ENCODE data around the gene DLGAP1.

The DLGAP1 gene

DNA sequence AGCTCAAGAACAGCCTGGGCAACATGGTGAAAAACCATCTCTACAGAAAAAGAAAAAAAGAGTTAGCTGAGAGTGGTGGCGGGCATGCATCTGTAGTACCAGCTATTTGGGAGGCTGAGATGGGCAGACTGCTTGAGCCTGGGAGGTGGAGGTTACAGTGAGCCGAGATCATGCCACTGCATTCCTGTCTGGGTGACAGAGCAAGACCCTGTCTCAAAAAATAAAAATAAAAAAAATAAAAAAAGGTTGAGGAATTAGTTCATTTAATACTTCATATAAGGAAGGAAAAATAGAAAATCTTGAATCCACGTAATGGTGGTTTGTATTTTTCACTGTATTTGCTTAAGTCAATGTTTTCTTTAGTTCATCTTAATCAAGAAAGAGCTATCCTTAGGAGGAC, 763.4 kb downstream of the DLGAP1 start:
- POLR2A ChIA-PET, result interaction anchor here (0.6 kb wide), 1 partner anchor 33 kb away, joined by 3 read pairs; no protein-coding TSS in a partner anchor

DNA sequence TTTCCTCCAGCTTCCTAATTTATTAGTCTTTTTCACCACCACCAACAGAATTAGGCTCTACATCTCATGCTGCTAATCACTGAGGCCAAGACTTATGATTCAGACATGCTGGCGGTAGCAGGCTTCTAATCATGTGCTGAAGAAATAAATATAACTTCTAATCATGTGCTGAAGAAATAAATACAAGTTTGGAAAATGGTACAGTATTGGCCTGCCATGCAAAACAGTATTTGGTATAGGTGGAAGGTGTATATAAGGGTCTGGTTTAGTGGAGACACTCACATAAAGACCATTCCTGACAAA, 764.4 kb downstream of the DLGAP1 start:
- H3K36me3 ChIP-seq (ENCODE audit: control insufficient read depth in 4 of 4, insufficient read depth in 4 of 4, low read length in 3 of 4), result no peaks in the 10 kb centered on the region

More for the DNA sequence above, 763.4 kb downstream of the DLGAP1 start:
- H3K4me3 ChIP-seq (ENCODE audit: control insufficient read depth in 1 of 7, extremely low read depth in 1 of 7, insufficient read depth in 4 of 7, low read depth in 2 of 7, low read length in 6 of 7), result no peak overlapping the region
- no peak overlapping the region for H3K27ac ChIP-seq (ENCODE audit: insufficient read depth in 1 of 2, low read depth in 1 of 2, low read length in 2 of 2, poor library complexity in 1 of 2, severe bottlenecking in 2 of 2)
- WGBS (ENCODE audit: insufficient coverage), result 80% methylated on average over 1 of the region's 3 CpGs
- no peaks in the 10 kb centered on the region for H3K27me3 ChIP-seq (replicated peaks in 2 of 5; ENCODE audit: control insufficient read depth in 4 of 5, insufficient read depth in 5 of 5, low read length in 4 of 5)
- H3K9me3 ChIP-seq (ENCODE audit: control extremely low read depth in 1 of 5, control insufficient read depth in 4 of 5, insufficient read depth in 2 of 5, low read depth in 1 of 5, low read length in 4 of 5), result peaks cover 0 to 2% (median 0%) of the 10 kb centered on the region in 5 experiments
- no peak for DNase-seq
- peaks cover 0 to 5% (median 1%) of the 10 kb centered on the region in 4 experiments for H3K4me1 ChIP-seq (ENCODE audit: control extremely low read depth in 1 of 4, control insufficient read depth in 4 of 4, insufficient read depth in 4 of 4, low read length in 3 of 4)
- CTCF ChIA-PET, result interaction anchor here (0.6 to 5.4 kb wide), 9 partner anchors 9 to 307 kb away, joined by 3 to 25 read pairs (median 5); no protein-coding TSS in a partner anchor
- H3K36me3 ChIP-seq (ENCODE audit: control insufficient read depth in 4 of 4, insufficient read depth in 4 of 4, low read length in 3 of 4), result no peaks in the 10 kb centered on the region

DNA sequence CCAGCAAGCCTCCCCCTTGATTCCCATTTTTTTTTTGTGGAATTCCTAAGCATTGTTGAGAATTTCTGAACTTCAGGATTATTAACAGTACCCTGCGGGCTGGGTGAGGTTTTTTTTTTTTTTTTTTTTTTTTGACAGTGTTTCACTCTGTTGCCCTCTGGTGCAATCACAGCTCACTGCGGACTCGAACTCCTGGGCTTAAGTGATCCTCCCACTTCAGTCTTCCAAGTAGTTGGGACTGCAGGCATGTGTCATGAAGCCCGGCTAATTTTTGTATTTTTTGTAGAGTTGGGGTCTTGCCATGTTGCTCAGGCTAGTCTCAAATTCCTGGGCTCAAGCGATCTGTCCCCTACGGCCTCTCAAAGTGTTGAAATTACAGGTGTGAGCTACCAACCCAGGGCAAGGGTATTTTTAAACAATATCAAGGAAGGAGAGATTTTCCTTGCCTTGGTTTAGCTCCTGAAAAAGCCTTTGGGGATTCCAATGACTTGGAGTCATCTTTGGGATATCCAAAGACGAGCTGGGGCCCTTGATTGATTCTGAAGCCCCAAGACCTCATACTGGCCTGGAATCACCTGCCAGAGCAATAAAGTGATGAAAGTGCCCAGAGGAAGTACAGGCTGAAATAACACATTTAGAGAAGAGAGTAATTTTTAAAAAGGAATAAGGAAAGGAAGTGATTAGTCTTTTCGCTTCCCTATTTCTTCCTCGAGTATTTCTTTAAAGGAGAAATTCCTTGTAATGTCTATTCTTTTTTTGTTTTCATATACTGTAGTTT, 764.9 kb downstream of the DLGAP1 start:
- no peaks in the 10 kb centered on the region for H3K36me3 ChIP-seq (ENCODE audit: control insufficient read depth in 4 of 4, insufficient read depth in 4 of 4, low read length in 3 of 4)
- WGBS (ENCODE audit: insufficient coverage), result 100% methylated on average over 3 of the region's 9 CpGs
- H3K4me1 ChIP-seq (ENCODE audit: control extremely low read depth in 1 of 4, control insufficient read depth in 4 of 4, insufficient read depth in 4 of 4, low read length in 3 of 4), result peaks cover 0 to 5% (median 1%) of the 10 kb centered on the region in 4 experiments
- H3K4me3 ChIP-seq (ENCODE audit: control insufficient read depth in 1 of 7, extremely low read depth in 1 of 7, insufficient read depth in 4 of 7, low read depth in 2 of 7, low read length in 6 of 7), result no peak overlapping the region
- H3K27me3 ChIP-seq (replicated peaks in 2 of 5; ENCODE audit: control insufficient read depth in 4 of 5, insufficient read depth in 5 of 5, low read length in 4 of 5), result no peaks in the 10 kb centered on the region
- DNase-seq, result no peak
- peaks cover 0 to 3% (median 0%) of the 10 kb centered on the region in 5 experiments for H3K9me3 ChIP-seq (ENCODE audit: control extremely low read depth in 1 of 5, control insufficient read depth in 4 of 5, insufficient read depth in 2 of 5, low read depth in 1 of 5, low read length in 4 of 5)
- ChIA-PET POLR2A (no interaction called here), CTCF (interaction anchor here (1.0 to 5.4 kb wide), 5 partner anchors 8 to 25 kb away, joined by 3 to 25 read pairs (median 5); no protein-coding TSS in a partner anchor)
- H3K27ac ChIP-seq (ENCODE audit: insufficient read depth in 1 of 2, low read depth in 1 of 2, low read length in 2 of 2, poor library complexity in 1 of 2, severe bottlenecking in 2 of 2), result no peak overlapping the region

More for the DNA sequence above, 764.4 kb downstream of the DLGAP1 start:
- H3K4me1 ChIP-seq (ENCODE audit: control extremely low read depth in 1 of 4, control insufficient read depth in 4 of 4, insufficient read depth in 4 of 4, low read length in 3 of 4), result peaks cover 0 to 5% (median 1%) of the 10 kb centered on the region in 4 experiments
- peaks cover 0 to 3% (median 0%) of the 10 kb centered on the region in 5 experiments for H3K9me3 ChIP-seq (ENCODE audit: control extremely low read depth in 1 of 5, control insufficient read depth in 4 of 5, insufficient read depth in 2 of 5, low read depth in 1 of 5, low read length in 4 of 5)
- WGBS (ENCODE audit: insufficient coverage), result no CpG with 5 or more reads among the region's 1 CpG
- H3K27me3 ChIP-seq (replicated peaks in 2 of 5; ENCODE audit: control insufficient read depth in 4 of 5, insufficient read depth in 5 of 5, low read length in 4 of 5), result no peaks in the 10 kb centered on the region
- no peak overlapping the region for H3K27ac ChIP-seq (ENCODE audit: insufficient read depth in 1 of 2, low read depth in 1 of 2, low read length in 2 of 2, poor library complexity in 1 of 2, severe bottlenecking in 2 of 2)
- no peak overlapping the region for H3K4me3 ChIP-seq (ENCODE audit: control insufficient read depth in 1 of 7, extremely low read depth in 1 of 7, insufficient read depth in 4 of 7, low read depth in 2 of 7, low read length in 6 of 7)
- CTCF ChIA-PET, result interaction anchor here (1.0 to 5.4 kb wide), 7 partner anchors 9 to 180 kb away, joined by 3 to 25 read pairs (median 5); no protein-coding TSS in a partner anchor
- POLR2A ChIA-PET, result no interaction called here
- DNase-seq, result no peak

DNA sequence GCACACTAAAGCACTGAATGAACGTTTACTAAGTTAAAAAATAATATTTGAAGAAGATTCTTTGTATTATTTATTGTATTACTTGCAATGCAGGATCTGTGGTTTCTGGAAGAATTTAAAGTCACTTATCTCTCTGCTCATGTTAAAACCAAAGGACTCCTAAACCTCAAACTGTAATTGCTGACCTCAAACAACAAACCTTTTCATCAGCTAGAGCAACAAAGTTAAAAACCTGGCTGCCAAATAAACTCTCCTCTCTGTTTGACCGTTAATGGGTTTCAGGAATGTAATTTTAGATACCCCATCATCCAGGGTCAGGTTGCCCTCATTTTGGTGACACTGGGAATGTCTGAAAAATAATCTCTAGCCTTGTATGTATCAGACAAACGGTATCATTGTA, 766.0 kb downstream of the DLGAP1 start:
- Histone ChIP-seq H3K36me3 (ENCODE audit: control insufficient read depth in 4 of 4, insufficient read depth in 4 of 4, low read length in 3 of 4) (no peaks in the 10 kb centered on the region), H3K27me3 (replicated peaks in 2 of 5; ENCODE audit: control insufficient read depth in 4 of 5, insufficient read depth in 5 of 5, low read length in 4 of 5) (no peaks in the 10 kb centered on the region), H3K4me3 (ENCODE audit: control insufficient read depth in 1 of 7, extremely low read depth in 1 of 7, insufficient read depth in 4 of 7, low read depth in 2 of 7, low read length in 6 of 7) (no peak overlapping the region), H3K27ac (ENCODE audit: insufficient read depth in 1 of 2, low read depth in 1 of 2, low read length in 2 of 2, poor library complexity in 1 of 2, severe bottlenecking in 2 of 2) (no peak overlapping the region), H3K9me3 (ENCODE audit: control extremely low read depth in 1 of 5, control insufficient read depth in 4 of 5, insufficient read depth in 2 of 5, low read depth in 1 of 5, low read length in 4 of 5) (peaks cover 0 to 3% (median 0%) of the 10 kb centered on the region in 5 experiments), H3K4me1 (ENCODE audit: control extremely low read depth in 1 of 4, control insufficient read depth in 4 of 4, insufficient read depth in 4 of 4, low read length in 3 of 4) (peaks cover 0 to 5% (median 1%) of the 10 kb centered on the region in 4 experiments)
- DNase-seq, result peak in 2 of 3 donors; percentile 41 to 55
- ChIA-PET POLR2A (no interaction called here), CTCF (interaction anchor here (5.4 kb wide), 1 partner anchor 24 kb away, joined by 25 read pairs; no protein-coding TSS in a partner anchor)
- no CpG with 5 or more reads among the region's 3 CpGs for WGBS (ENCODE audit: insufficient coverage)

DNA sequence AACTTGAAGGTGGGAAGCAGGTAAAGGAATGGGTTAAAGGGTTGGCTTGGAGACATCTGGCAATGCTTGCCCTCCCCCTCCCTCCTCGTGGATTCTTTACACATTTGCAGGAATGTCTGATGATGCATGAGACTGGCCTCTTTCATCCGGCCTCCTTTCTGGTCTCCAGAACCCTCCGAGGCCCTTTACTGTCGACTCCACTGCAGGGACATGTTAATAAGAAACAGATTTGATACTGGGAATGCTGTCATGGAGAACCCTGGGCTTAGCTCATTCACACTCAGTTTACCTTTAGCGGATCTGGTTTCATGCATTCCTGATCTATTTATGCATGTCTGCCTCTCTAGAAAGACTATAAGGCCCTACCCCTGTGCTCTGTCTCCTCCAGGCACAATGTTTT, 766.4 kb downstream of the DLGAP1 start:
- no peak for DNase-seq
- Histone ChIP-seq H3K27ac (ENCODE audit: insufficient read depth in 1 of 2, low read depth in 1 of 2, low read length in 2 of 2, poor library complexity in 1 of 2, severe bottlenecking in 2 of 2) (no peak overlapping the region), H3K36me3 (ENCODE audit: control insufficient read depth in 4 of 4, insufficient read depth in 4 of 4, low read length in 3 of 4) (no peaks in the 10 kb centered on the region), H3K4me3 (ENCODE audit: control insufficient read depth in 1 of 7, extremely low read depth in 1 of 7, insufficient read depth in 4 of 7, low read depth in 2 of 7, low read length in 6 of 7) (no peak overlapping the region), H3K27me3 (replicated peaks in 2 of 5; ENCODE audit: control insufficient read depth in 4 of 5, insufficient read depth in 5 of 5, low read length in 4 of 5) (no peaks in the 10 kb centered on the region), H3K4me1 (ENCODE audit: control extremely low read depth in 1 of 4, control insufficient read depth in 4 of 4, insufficient read depth in 4 of 4, low read length in 3 of 4) (peaks cover 0 to 5% (median 1%) of the 10 kb centered on the region in 4 experiments), H3K9me3 (ENCODE audit: control extremely low read depth in 1 of 5, control insufficient read depth in 4 of 5, insufficient read depth in 2 of 5, low read depth in 1 of 5, low read length in 4 of 5) (peaks cover 0 to 3% (median 0%) of the 10 kb centered on the region in 5 experiments)
- WGBS (ENCODE audit: insufficient coverage), result 100% methylated on average over 3 of the region's 5 CpGs
- CTCF ChIA-PET, result interaction anchor here (5.4 kb wide), 1 partner anchor 23 kb away, joined by 25 read pairs; no protein-coding TSS in a partner anchor
- POLR2A ChIA-PET, result no interaction called here

DNA sequence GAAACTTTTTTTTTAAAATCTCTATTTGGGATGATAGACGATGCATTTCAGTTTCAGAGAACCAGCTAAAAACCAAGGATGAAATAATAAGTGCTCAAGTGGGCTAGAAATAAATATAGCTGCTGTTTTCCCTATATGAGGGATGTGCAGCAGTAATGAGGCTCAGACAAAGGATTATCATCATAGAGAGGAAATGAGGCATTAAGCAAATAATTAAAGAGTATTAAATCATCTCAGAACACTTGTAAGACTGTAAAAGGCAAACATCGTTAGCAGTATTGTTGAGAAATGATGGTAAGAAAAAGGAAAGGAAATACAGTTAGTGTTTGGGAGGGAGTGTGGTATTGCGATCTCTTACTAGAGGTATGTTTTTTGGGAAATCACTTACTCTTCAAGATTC, 771.6 kb downstream of the DLGAP1 start:
- Histone ChIP-seq H3K27me3 (replicated peaks in 2 of 5; ENCODE audit: control insufficient read depth in 4 of 5, insufficient read depth in 5 of 5, low read length in 4 of 5) (no peaks in the 10 kb centered on the region), H3K4me3 (ENCODE audit: control insufficient read depth in 1 of 7, extremely low read depth in 1 of 7, insufficient read depth in 4 of 7, low read depth in 2 of 7, low read length in 6 of 7) (no peak overlapping the region), H3K4me1 (ENCODE audit: control extremely low read depth in 1 of 4, control insufficient read depth in 4 of 4, insufficient read depth in 4 of 4, low read length in 3 of 4) (no peaks in the 10 kb centered on the region), H3K9me3 (ENCODE audit: control extremely low read depth in 1 of 5, control insufficient read depth in 4 of 5, insufficient read depth in 2 of 5, low read depth in 1 of 5, low read length in 4 of 5) (peaks cover 0 to 6% (median 3%) of the 10 kb centered on the region in 5 experiments), H3K36me3 (ENCODE audit: control insufficient read depth in 4 of 4, insufficient read depth in 4 of 4, low read length in 3 of 4) (no peaks in the 10 kb centered on the region), H3K27ac (ENCODE audit: insufficient read depth in 1 of 2, low read depth in 1 of 2, low read length in 2 of 2, poor library complexity in 1 of 2, severe bottlenecking in 2 of 2) (no peak overlapping the region)
- WGBS (ENCODE audit: insufficient coverage), result 100% methylated on average over 1 of the region's 3 CpGs
- CTCF ChIA-PET, result interaction anchor here (0.6 to 2.7 kb wide), 7 partner anchors 9 to 427 kb away, joined by 3 to 11 read pairs (median 3); no protein-coding TSS in a partner anchor
- POLR2A ChIA-PET, result no interaction called here
- DNase-seq, result no peak

DNA sequence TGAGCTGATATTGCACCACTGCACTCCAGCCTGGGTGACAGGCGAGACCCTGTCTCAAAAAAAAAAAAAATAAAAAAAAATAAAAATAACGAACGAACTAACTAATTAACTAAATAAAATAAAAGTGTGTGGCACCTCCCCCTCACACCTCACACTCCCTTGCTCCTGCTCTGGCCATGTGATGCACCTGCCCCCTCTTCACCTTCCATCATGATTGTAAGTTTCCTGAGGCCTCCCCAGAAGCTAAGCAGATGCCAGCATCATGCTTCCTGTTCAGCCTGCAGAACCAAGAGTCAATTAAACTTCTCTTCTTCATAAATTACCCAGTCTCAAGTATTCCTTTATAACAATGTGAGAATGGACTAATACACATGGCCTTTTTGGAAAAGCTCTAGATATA, 773.0 kb downstream of the DLGAP1 start:
- Histone ChIP-seq H3K27me3 (replicated peaks in 2 of 5; ENCODE audit: control insufficient read depth in 4 of 5, insufficient read depth in 5 of 5, low read length in 4 of 5) (no peaks in the 10 kb centered on the region), H3K4me3 (ENCODE audit: control insufficient read depth in 1 of 7, extremely low read depth in 1 of 7, insufficient read depth in 4 of 7, low read depth in 2 of 7, low read length in 6 of 7) (no peak overlapping the region), H3K27ac (ENCODE audit: insufficient read depth in 1 of 2, low read depth in 1 of 2, low read length in 2 of 2, poor library complexity in 1 of 2, severe bottlenecking in 2 of 2) (no peak overlapping the region), H3K9me3 (ENCODE audit: control extremely low read depth in 1 of 5, control insufficient read depth in 4 of 5, insufficient read depth in 2 of 5, low read depth in 1 of 5, low read length in 4 of 5) (peaks cover 0 to 6% (median 3%) of the 10 kb centered on the region in 5 experiments), H3K36me3 (ENCODE audit: control insufficient read depth in 4 of 4, insufficient read depth in 4 of 4, low read length in 3 of 4) (no peaks in the 10 kb centered on the region), H3K4me1 (ENCODE audit: control extremely low read depth in 1 of 4, control insufficient read depth in 4 of 4, insufficient read depth in 4 of 4, low read length in 3 of 4) (no peaks in the 10 kb centered on the region)
- ChIA-PET CTCF (interaction anchor here (1.4 to 2.7 kb wide), 4 partner anchors 8 to 188 kb away, joined by 5 to 11 read pairs (median 6); no protein-coding TSS in a partner anchor), POLR2A (no interaction called here)
- WGBS (ENCODE audit: insufficient coverage), result no CpG with 5 or more reads among the region's 3 CpGs
- DNase-seq, result no peak
